Aorta (tissue), 5 donors: ENCODE data around the gene FBXO42. TPM values are rescaled to one million over a fixed set of nuclear protein-coding genes. Genes with fewer than 3 reads are reported as not detected.
A peak's percentile ranks its signal among the peaks of the same experiment; 100 is the strongest.

Experiments used
- ATAC-seq: fragments of 200-7000 bp; cut with Tn5 transposase; one replicate; pipeline ENCODE4 v1.9.1; 2022; ENCODE audit warnings: moderate library complexity; ENCODE audit not compliant: low FRiP score
- DNase-seq, 2 donors: peaks; one replicate each; pipeline ENCODE4 v3.0.0-alpha.2; 2020
- H3K27ac ChIP-seq, 2 donors: one replicate each; pipeline ENCODE4 v1.5.1; 2013; ENCODE audit warnings: low read length in 2 of 2, mild to moderate bottlenecking in 2 of 2, moderate library complexity in 2 of 2, control low read depth in 1 of 2, inconsistent platforms in 1 of 2, low read depth in 1 of 2
- H3K27me3 ChIP-seq, 2 donors: one replicate each; pipeline ENCODE4 v1.6.1; 2013; ENCODE audit warnings: control low read depth in 1 of 2, low read length in 1 of 2, mild to moderate bottlenecking in 1 of 2, moderate library complexity in 1 of 2; ENCODE audit not compliant: insufficient read depth in 2 of 2, control insufficient read depth in 1 of 2
- H3K36me3 ChIP-seq, 2 donors: one replicate each; pipeline ENCODE4 v1.6.1; 2013; ENCODE audit warnings: control low read depth in 1 of 2, low read length in 1 of 2, mild to moderate bottlenecking in 1 of 2; ENCODE audit not compliant: insufficient read depth in 2 of 2, control insufficient read depth in 1 of 2
- H3K4me1 ChIP-seq, 2 donors: one replicate each; pipeline ENCODE4 v1.6.1; 2013; ENCODE audit warnings: low read length in 2 of 2, control low read depth in 1 of 2, mild to moderate bottlenecking in 1 of 2, moderate library complexity in 1 of 2; ENCODE audit not compliant: insufficient read depth in 2 of 2, control insufficient read depth in 1 of 2
- H3K4me3 ChIP-seq, 2 donors: one replicate each; pipeline ENCODE4 v1.5.1; 2013; ENCODE audit warnings: low read length in 2 of 2, control low read depth in 1 of 2, mild to moderate bottlenecking in 1 of 2
- H3K9me3 ChIP-seq: one replicate; pipeline ENCODE4 v1.6.1; 2013; ENCODE audit warnings: mild to moderate bottlenecking, low read length; ENCODE audit not compliant: control insufficient read depth
- WGBS, 2 donors: extraction: QIAGEN DNeasy Blood & Tissue Kit; methylation state at CpG; one replicate each; pipeline ENCODE4 v1.1.7; 2013; 5-methylcytosine and 5-hydroxymethylcytosine counted together
- intact Hi-C, 2 donors: fragments of 100-400 bp; cut with DNase I; formaldehyde crosslinking; loops; one replicate each; pipeline versions ENCODE4 v1.14.2 to v1.15.0; 2022
- polyA plus RNA-seq, 2 donors: library from polyadenylated mRNA; stranded (reverse); fragments of 200-250 nt; gene quantifications; one replicate each; pipeline ENCODE4 v1.2.3, GENCODE V29; 2013
- total RNA-seq, 2 donors: library from RNA; stranded (reverse); fragmentation: NEBNext Ultra II Directional; extraction: Animal tissue kit (Norgen Biotek cat#: 25700); gene quantifications; one replicate each; pipeline ENCODE4 v1.2.1, GENCODE V29; 2021
- donor health status: healthy with polysubstance abuse.
- donor health status: Bipolar disorder and iron deficiency.
- donor health status: DM: no; HTN: no; CAD: no.
- donor health status: DM: no; HTN: no; CAD: no.
- donor health status: DM: yes; HTN: yes; CAD: no.

Gene FBXO42
- total and polyA plus RNA-seq, 4 donors = 9.4 to 33.3 (median 32.9) TPM

- DNase-seq = peak in 1 of 2 donors; percentile 50
- Histone ChIP-seq H3K9me3 (no peaks in the 10 kb centered on the region), H3K4me3 (no peak overlapping the region), H3K27me3 (no peaks in the 10 kb centered on the region), H3K36me3 (peaks cover 4 to 5% of the 10 kb centered on the region in 2 donors), H3K4me1 (peaks cover 12 to 13% of the 10 kb centered on the region in 2 donors), H3K27ac (no peak overlapping the region)
- 63 to 68% methylated on average over 5 of the region's 5 CpGs for WGBS, 2 donors
- no peak for ATAC-seq
- intact Hi-C loops = loop anchor here (5.0 kb wide), 1 partner anchor 39 kb away; no protein-coding TSS in a partner anchor
Observed at GRCh38 chr1:16253332-16253922, 98.9 kb downstream of the FBXO42 start.

DNA sequence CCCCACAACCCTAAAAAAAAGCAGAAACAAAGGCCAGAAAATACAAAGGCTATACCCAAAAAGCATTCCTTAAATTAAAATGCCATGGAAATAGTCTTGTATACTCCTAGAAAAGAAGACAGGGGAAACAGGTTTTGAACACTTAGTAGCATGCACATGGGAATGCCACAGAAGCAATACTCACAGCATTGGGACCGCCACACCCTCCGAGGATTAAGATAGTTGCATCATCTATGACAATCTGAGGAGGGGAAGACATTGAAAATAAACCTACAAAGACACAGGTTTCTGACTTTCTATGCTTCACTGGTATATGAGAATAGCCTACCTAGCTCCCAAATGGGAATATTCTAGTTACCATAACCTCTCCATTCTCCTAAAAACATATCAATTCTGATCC, 99.4 kb downstream of the FBXO42 start:
- Histone ChIP-seq H3K36me3 (peaks cover 4 to 5% of the 10 kb centered on the region in 2 donors), H3K4me1 (peaks cover 12 to 13% of the 10 kb centered on the region in 2 donors), H3K27ac (peak overlapping the region in 1 of 2 donors; percentile 30), H3K27me3 (no peaks in the 10 kb centered on the region), H3K4me3 (no peak overlapping the region), H3K9me3 (no peaks in the 10 kb centered on the region)
- intact Hi-C loops = loop anchor here (5.0 kb wide), 1 partner anchor 39 kb away; no protein-coding TSS in a partner anchor
- ATAC-seq (no peak), DNase-seq (no peak)
- WGBS, 2 donors = 89 to 94% methylated on average over 2 of the region's 2 CpGs

- H3K27ac ChIP-seq = peak overlapping the region; percentile 25 to 69
- no peaks in the 10 kb centered on the region for H3K27me3 ChIP-seq
- intact Hi-C loops = loop anchor here (5.0 kb wide), 1 partner anchor 41 kb away; no protein-coding TSS in a partner anchor
- H3K4me1 ChIP-seq = peaks cover 13 to 14% of the 10 kb centered on the region in 2 donors
- no peak for ATAC-seq
- no peak overlapping the region for H3K4me3 ChIP-seq
- no peaks in the 10 kb centered on the region for H3K9me3 ChIP-seq
- peak in 1 of 2 donors; percentile 63 for DNase-seq
- WGBS, 2 donors = 84 to 88% methylated on average over 10 of the region's 10 CpGs
- peaks cover 4 to 5% of the 10 kb centered on the region in 2 donors for H3K36me3 ChIP-seq
Observed at GRCh38 chr1:16251381-16251780, 100.9 kb downstream of the FBXO42 start.

GRCh38 chr1:16250524-16251251, 101.6 kb downstream of the FBXO42 start:
- ATAC-seq (peak; percentile 52), DNase-seq (peak in 1 of 2 donors; percentile 70)
- Histone ChIP-seq H3K27me3 (no peaks in the 10 kb centered on the region), H3K4me3 (no peak overlapping the region), H3K4me1 (peaks cover 13 to 14% of the 10 kb centered on the region in 2 donors), H3K27ac (peak overlapping the region; percentile 25 to 69), H3K36me3 (peaks cover 4 to 5% of the 10 kb centered on the region in 2 donors), H3K9me3 (no peaks in the 10 kb centered on the region)
- intact Hi-C loops = loop anchor here (5.0 kb wide), 1 partner anchor 42 kb away; no protein-coding TSS in a partner anchor
- 54 to 55% methylated on average over 15 of the region's 15 CpGs for WGBS, 2 donors

DNA sequence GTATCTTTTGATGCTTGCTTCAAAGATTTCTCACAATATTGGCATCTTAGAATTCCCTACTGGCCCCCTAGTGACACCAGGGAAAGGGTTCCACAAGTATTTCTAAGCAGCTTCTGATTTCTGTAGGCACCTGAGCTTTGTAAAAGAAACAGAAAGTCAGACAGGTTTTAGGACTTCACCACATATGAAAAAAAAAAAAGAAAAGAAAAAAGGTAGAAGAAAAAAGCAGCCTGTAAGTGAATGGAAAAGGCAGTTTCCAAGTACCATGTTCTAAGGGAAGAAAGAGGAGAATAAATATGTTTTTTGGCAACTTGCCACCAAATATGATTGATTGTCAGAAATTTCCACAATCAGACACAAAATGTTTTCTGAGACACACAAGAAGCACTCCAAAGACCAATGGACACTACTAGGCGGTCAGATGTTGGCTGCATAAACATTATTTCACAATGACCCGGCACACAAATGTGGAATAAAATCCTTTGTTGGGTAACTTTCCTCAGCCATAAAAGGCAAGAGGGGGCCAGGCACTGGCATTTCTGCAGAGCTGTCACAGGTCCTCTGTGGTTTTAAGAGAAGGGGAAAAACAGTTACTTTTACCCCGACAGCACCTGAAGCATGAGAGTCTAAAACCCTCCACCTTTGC, 102.6 kb downstream of the FBXO42 start:
- Histone ChIP-seq H3K36me3 (peaks cover 4 to 5% of the 10 kb centered on the region in 2 donors), H3K27me3 (no peaks in the 10 kb centered on the region), H3K4me1 (peaks cover 11 to 12% of the 10 kb centered on the region in 2 donors), H3K9me3 (no peaks in the 10 kb centered on the region), H3K4me3 (no peak overlapping the region), H3K27ac (peak overlapping the region; percentile 20 to 23)
- 1 to 7% methylated on average over 3 of the region's 3 CpGs for WGBS, 2 donors
- ATAC-seq = peak; percentile 85
- DNase-seq = peak in 1 of 2 donors; percentile 65
- intact Hi-C loops = loop anchor here (1.0 to 5.0 kb wide), 2 partner anchors 43 to 115 kb away; no protein-coding TSS in a partner anchor

DNA sequence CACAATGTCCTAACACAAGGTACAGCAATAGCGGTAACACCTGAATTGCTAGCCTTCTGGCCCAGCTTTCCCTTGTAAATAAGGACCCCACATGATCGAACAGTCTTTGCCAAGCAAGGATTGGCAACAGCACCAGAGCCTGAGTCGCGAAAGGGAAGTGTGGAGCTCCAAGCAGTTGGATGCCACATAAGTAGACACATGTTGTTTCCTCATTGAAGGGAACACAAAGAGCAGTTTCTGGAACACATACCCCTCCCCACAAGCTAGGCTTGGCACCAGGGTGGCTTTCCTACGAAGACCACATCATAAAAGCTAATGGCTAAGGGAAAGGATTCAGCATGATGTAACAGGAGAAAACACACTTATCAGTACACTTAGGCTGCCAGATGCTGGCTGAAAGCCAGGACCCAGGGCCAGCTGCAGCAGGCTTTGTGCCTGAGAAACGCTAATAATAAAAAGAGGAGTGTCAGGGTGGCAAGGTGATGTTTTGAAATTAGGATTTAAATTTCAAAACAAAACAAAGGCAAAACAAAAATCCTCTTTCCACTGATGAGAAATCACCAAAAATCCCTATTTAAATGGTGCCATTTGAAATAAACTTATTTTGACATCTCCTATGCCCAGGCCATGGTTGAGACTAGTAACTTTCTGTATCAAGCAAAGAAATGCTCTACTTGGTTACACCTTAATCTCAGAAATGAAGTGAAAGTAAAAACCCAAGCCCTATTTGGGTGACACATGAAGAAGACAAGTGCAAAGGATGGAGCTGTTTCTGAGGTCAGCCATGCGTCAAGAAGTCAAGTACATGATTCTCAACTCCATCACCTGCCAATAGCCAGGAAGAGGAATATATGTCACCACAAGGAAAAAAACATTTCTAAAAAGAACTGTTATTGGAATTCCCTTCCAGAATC, 103.4 kb downstream of the FBXO42 start:
- no peak overlapping the region for H3K4me3 ChIP-seq
- DNase-seq = peak; percentile 89 to 91
- intact Hi-C loops = loop anchor here in 1 of 2 donors (1.0 kb wide), 1 partner anchor 115 kb away; no protein-coding TSS in a partner anchor
- ATAC-seq = peak; percentile 75
- peak overlapping the region; percentile 38 to 80 for H3K27ac ChIP-seq
- peaks cover 4 to 5% of the 10 kb centered on the region in 2 donors for H3K36me3 ChIP-seq
- peaks cover 5 to 10% of the 10 kb centered on the region in 2 donors for H3K4me1 ChIP-seq
- WGBS, 2 donors = 7 to 9% methylated on average over 7 of the region's 7 CpGs
- no peaks in the 10 kb centered on the region for H3K27me3 ChIP-seq
- H3K9me3 ChIP-seq = no peaks in the 10 kb centered on the region

DNA sequence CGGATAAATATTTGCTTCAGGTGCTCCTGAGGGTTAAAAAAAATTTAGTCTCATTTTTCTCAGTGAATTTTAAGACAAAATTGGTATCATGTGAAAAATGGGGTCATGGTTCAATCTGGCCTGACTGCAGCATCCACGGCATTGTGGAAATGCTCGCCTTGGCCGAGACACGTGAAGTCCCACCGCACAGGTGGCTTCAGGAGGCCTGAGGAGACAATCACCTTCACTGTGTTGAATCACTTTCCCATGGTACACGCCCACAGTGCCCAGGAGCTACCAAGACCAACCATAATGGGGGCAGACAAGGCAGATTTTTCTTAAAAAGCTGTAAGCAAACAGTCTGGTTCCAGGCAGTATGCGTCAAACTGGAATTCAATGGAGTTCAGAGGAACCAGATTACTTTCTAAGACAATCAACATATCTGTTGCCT, 104.3 kb downstream of the FBXO42 start:
- Histone ChIP-seq H3K27ac (peak overlapping the region; percentile 38 to 80), H3K4me3 (no peak overlapping the region), H3K27me3 (no peaks in the 10 kb centered on the region), H3K9me3 (no peaks in the 10 kb centered on the region), H3K36me3 (peaks cover 4 to 5% of the 10 kb centered on the region in 2 donors), H3K4me1 (peaks cover 0 to 10% of the 10 kb centered on the region in 2 donors)
- 76 to 79% methylated on average over 8 of the region's 8 CpGs for WGBS, 2 donors
- peak in 1 of 2 donors; percentile 44 for DNase-seq
- intact Hi-C loops = no loop called here
- ATAC-seq = no peak
